ENCODE results near the gene ZNF518B.
A peak's percentile ranks its signal among the peaks of the same experiment; 100 is the strongest.
"Not testable (repeated sequence)": the region's sequence is repeated elsewhere in the genome, so short reads cannot be mapped to it uniquely, and the experiment has no call there.

Gene ZNF518B

GRCh38 chr4:10455133-10455532 is 2.1 kb downstream of the ZNF518B start:
- DNase-seq: no peak

GRCh38 chr4:10454726-10455125 is 2.5 kb downstream of the ZNF518B start:
- DNase-seq: no peak

DNA sequence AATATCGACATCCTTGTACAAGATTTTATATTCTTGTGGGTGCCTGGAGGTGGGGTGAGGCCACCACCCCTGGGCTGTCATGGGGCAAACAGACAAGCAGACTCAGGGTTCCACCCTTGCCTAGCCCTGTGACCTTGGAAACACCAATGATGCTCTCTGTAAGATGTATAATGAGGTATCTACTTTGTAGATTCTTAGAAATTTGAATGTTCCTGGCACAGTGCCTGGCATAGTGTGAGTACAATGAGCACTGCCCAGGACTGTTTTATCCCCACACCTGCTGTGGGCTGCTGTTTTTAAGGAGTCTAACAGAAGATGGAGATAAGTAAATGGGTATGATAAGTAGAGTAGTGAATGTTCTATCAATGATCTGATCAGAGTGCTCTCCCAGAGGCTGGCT is 3.1 kb downstream of the ZNF518B start:
- DNase-seq: no peak

- DNase-seq: no peak
These were observed 8.2 kb downstream of the ZNF518B start for GRCh38 chr4:10448991-10449390.

- no peak for DNase-seq
These were observed 14.2 kb downstream of the ZNF518B start for GRCh38 chr4:10442976-10443375.

- DNase-seq: no peak
These were observed 15.7 kb downstream of the ZNF518B start for GRCh38 chr4:10441512-10441911.

DNA sequence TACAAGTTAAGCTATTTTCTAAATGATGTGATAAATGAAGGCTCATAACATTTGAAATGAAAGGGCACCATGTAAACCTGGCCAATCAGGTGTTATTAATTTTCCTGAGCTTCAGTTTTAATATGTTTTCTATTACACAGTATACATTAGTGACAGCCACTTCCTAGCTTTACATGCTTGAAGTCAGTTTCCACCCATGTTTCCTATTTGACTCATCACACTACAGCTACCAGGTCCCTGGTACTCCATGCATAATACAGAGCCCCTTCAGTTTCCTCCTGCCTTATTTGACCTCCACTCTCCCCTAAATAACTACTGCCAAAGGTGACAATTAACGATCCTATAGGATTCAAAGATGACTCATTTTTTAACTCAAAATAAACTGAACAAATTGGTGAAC is 18.3 kb downstream of the ZNF518B start:
- DNase-seq: no peak

DNA sequence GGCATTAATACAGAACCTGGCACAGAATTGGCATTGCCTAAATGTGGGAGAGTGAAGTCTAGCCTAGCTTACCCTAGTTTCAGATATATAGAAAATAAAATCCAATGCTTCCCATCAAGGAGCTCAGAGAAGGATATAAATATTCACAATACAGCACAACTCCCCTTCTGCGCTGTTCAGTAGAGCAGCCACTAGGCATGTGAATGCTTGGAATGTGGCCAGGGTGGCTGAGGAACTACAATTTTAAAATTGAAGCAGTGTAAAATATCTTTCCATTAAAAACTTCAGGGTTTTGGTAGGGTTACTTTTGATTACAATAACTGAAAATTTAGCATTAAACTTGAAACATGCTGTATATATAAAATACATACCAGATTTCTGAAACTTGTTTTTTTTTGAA is 19.5 kb downstream of the ZNF518B start:
- DNase-seq: no peak

- not testable (repeated sequence) for DNase-seq
These were observed 29.5 kb downstream of the ZNF518B start for GRCh38 chr4:10427680-10428079.

DNA sequence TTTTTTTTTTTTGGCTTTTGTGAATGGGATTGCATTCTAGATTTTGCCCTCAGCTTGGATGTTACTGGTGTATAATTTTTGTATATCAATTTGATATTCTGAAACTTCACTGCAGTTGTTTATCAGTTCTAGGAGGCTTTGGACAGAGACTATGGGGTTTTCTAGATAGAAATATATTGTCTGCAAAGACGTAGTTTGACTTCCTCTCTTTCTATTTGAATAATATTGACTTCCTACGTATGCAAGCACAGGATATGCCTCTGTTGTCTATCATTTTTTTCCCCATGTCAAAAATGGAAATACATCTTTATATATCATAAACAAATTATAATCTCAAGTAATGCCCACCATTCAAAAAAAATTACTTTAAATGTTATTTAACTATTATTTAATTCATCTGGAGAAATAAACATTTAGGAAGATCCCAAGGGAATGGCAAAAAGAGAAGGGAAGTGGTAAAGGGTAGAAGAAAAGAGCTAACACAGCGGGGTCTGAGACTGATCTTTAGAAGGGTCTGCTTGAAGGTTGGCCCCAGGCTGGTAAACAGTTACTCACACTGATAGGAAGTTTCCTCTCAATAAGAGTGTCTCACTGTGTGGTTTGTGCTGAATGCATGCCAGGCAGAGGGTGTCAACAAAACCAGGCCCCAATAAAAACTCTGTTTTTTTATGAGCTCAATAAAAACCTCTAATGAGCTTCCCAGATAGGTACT is 35.7 kb downstream of the ZNF518B start:
- DNase-seq: no peak

DNA sequence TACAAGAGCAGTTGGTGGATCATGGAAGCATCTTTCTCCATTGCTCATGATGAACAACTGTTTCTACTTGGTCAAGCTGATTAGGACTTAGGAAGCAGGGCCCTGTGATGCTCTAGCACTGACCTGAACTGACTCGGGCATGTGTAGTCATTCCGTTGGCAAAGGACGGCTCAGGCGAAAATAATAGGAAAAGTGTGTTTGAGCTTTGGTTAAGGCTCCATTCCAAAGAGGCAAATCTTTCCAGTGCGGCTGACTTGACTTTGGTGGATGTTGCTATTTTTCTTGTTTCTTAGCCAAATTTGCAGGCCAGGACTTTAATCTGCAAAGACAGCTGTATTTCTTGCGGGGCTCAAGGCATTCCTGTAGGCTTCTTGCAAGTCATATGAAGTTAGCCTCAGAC is 39.5 kb downstream of the ZNF518B start:
- no peak for DNase-seq

DNA sequence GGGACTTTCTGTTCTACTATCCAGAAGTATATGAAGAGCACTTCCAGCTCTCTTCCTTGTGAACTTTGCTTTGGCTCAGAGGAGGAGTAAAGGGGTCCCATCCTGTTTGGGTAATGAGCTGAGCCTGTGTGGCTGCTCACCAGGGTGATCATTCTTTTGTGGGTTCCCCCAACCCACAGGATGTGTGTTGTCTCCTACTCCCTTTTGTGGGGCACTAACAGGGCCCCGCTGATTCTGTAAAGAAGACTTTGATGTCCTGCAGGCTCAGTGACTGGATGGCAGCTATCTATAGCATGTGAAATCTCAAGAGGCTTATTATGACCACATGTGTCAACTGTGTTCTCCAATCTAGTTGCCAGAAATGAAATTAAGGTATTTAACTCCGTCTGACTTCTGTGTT is 40.8 kb downstream of the ZNF518B start:
- DNase-seq: no peak

GRCh38 chr4:10413177-10413576 is 44.0 kb downstream of the ZNF518B start:
- DNase-seq: no peak

GRCh38 chr4:10405672-10406071 is 51.6 kb downstream of the ZNF518B start:
- DNase-seq: no peak

- peak in 1 of 2 experiments; percentile 0 for DNase-seq
These were observed 53.4 kb downstream of the ZNF518B start for GRCh38 chr4:10403633-10404445.

GRCh38 chr4:10395971-10396580 is 61.1 kb downstream of the ZNF518B start:
- no peak for DNase-seq

All from NCI-H446 (cell line).